Omental fat pad (tissue), 4 donors: Measurements from ENCODE around the gene INTS11. TPM values are rescaled to one million over a fixed set of nuclear protein-coding genes. Genes with fewer than 3 reads are reported as not detected.

Source experiments
- ATAC-seq: fragments of 150-250 bp; one replicate; pipeline ENCODE4 v1.9.1; 2016; ENCODE audit warnings: mild to moderate bottlenecking, moderate library complexity; ENCODE audit not compliant: low FRiP score
- DNase-seq: peaks from one replicate; pipeline ENCODE4 v3.0.0-alpha.2; 2019; ENCODE audit warnings: low spot score
- total RNA-seq, 4 donors: library from RNA; depleted of rRNA; stranded (reverse); fragments of >200 nt; gene quantifications; one replicate each; pipeline ENCODE4 v1.1.0, GENCODE V29; 2016
- TF ChIP-seq, protein P1 (sequence below), 3 donors: fragments of 450-650 bp; IDR thresholded peaks; one replicate each; pipeline ENCODE4 v1.5.1; 2016 to 2017; ENCODE audit warnings: antibody characterized with exemption in 3 of 3, mild to moderate bottlenecking in 3 of 3, moderate library complexity in 2 of 3

Gene INTS11
- total RNA-seq, 4 donors from 2014 or later, result 71.9 to 103 (median 86.2) TPM

GRCh38 chr1:1351511-1352427 lies 27.3 kb upstream of the INTS11 start:
- TF ChIP-seq, protein P1, sequence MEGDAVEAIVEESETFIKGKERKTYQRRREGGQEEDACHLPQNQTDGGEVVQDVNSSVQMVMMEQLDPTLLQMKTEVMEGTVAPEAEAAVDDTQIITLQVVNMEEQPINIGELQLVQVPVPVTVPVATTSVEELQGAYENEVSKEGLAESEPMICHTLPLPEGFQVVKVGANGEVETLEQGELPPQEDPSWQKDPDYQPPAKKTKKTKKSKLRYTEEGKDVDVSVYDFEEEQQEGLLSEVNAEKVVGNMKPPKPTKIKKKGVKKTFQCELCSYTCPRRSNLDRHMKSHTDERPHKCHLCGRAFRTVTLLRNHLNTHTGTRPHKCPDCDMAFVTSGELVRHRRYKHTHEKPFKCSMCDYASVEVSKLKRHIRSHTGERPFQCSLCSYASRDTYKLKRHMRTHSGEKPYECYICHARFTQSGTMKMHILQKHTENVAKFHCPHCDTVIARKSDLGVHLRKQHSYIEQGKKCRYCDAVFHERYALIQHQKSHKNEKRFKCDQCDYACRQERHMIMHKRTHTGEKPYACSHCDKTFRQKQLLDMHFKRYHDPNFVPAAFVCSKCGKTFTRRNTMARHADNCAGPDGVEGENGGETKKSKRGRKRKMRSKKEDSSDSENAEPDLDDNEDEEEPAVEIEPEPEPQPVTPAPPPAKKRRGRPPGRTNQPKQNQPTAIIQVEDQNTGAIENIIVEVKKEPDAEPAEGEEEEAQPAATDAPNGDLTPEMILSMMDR (IDR thresholded peaks at IDR 0.05), result no peak
- ATAC-seq, result no peak
- DNase-seq, result no peak

DNA sequence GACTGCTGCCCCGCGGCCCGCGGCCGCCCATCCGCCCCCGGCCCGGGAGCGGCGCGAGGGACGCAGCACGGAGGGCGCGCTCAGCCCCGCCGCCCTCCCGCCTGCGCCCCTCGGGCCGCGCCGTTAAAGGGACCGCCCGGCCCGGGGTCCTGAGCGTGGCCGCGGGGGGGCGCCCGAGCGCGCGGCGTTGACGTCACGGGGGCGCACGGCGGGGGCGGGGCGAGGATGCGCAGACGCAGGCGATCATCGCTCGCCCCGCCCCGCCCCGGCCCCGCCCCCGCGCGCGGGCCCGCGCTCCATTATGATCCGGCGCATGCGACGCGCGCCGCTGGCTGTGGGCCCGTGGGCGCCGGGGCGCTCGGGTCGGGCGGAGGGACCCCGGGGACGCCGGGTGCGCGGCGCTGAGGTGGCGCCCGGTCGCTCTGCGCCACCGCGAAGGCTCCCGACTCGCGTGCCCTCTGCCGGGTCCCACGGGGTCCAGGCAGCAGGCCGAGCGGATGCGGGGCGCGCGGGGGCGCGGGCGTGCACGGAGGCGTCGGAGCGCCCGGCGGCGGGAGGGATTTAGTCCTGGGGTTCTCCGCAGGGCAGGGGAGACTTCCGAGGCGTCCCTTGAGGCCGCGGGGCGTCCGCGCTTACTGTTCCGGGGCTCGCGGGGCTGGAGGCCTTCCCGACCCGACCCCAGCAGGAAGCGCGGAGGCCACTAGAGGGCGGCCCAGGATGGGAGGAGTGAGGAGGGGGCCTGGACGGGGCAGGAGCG lies 25.0 kb upstream of the INTS11 start, which contains the start of gene DVL1:
DVL1 (minus strand) TSS at position 163 of the 757 bp plus-strand sequence. CDS start 353 bp downstream, outside the sequence.
- TF ChIP-seq, protein P1 (IDR thresholded peaks at IDR 0.05), result no peak
- ATAC-seq (peak; percentile 68), DNase-seq (peak; percentile 50)

GRCh38 chr1:1348420-1349255 lies 24.2 kb upstream of the INTS11 start:
- TF ChIP-seq, protein P1 (IDR thresholded peaks at IDR 0.05), result no peak
- DNase-seq (no peak), ATAC-seq (peak; percentile 2)

- ATAC-seq (no peak), DNase-seq (no peak)
- TF ChIP-seq, protein P1 (IDR thresholded peaks at IDR 0.05), result no peak
Observed at GRCh38 chr1:1347663-1348419, 23.4 kb upstream of the INTS11 start.

- ATAC-seq (no peak), DNase-seq (no peak)
- TF ChIP-seq, protein P1 (IDR thresholded peaks at IDR 0.05), result no peak
Observed at GRCh38 chr1:1347026-1347595, 22.7 kb upstream of the INTS11 start.
